Stimulated activated CD4-positive, alpha-beta T cell treated with anti-CD3 and anti-CD28 coated beads, Interleukin-1b, Interleukin-23, amount 100 ng/mL, for 1 hour (primary cell): ENCODE results near the gene ADGRL3.
"Not testable (repeated sequence)": the region's sequence is repeated elsewhere in the genome, so short reads cannot be mapped to it uniquely, and the experiment has no call there.

Experiments
- DNase-seq, 2 donors: peaks; one replicate each; pipeline ENCODE4 v3.0.0-alpha.2; 2020; ENCODE audit warnings: low read depth in 2 of 2

ADGRL3 gene

GRCh38 chr4:61350932-61351331, 150.8 kb downstream of the ADGRL3 start:
- DNase-seq, result no peak

- DNase-seq, result no peak
Observed at GRCh38 chr4:61356696-61357095, 156.6 kb downstream of the ADGRL3 start.

- DNase-seq, result no peak
Observed at GRCh38 chr4:61359301-61359700, 159.2 kb downstream of the ADGRL3 start.

GRCh38 chr4:61372817-61373216, 172.7 kb downstream of the ADGRL3 start:
- not testable (repeated sequence) for DNase-seq

GRCh38 chr4:61373901-61374440, 173.8 kb downstream of the ADGRL3 start:
- no peak for DNase-seq

GRCh38 chr4:61374447-61374891, 174.3 kb downstream of the ADGRL3 start:
- DNase-seq, result no peak

GRCh38 chr4:61375301-61375700, 175.2 kb downstream of the ADGRL3 start:
- no peak for DNase-seq

GRCh38 chr4:61376301-61376700, 176.2 kb downstream of the ADGRL3 start:
- no peak for DNase-seq

GRCh38 chr4:61379406-61379805, 179.3 kb downstream of the ADGRL3 start:
- no peak for DNase-seq

- no peak for DNase-seq
Observed at GRCh38 chr4:61380865-61381264, 180.7 kb downstream of the ADGRL3 start.

GRCh38 chr4:61385256-61385655, 185.1 kb downstream of the ADGRL3 start:
- no peak for DNase-seq

- DNase-seq, result not testable (repeated sequence)
Observed at GRCh38 chr4:61387372-61387771, 187.2 kb downstream of the ADGRL3 start.

- DNase-seq, result no peak
Observed at GRCh38 chr4:61389640-61390039, 189.5 kb downstream of the ADGRL3 start.

GRCh38 chr4:61395754-61396153, 195.6 kb downstream of the ADGRL3 start:
- no peak for DNase-seq

- no peak for DNase-seq
Observed at GRCh38 chr4:61397174-61397573, 197.0 kb downstream of the ADGRL3 start.

- no peak for DNase-seq
Observed at GRCh38 chr4:61400439-61401038, 200.4 kb downstream of the ADGRL3 start.

- no peak for DNase-seq
Observed at GRCh38 chr4:61401771-61402170, 201.6 kb downstream of the ADGRL3 start.

- no peak for DNase-seq
Observed at GRCh38 chr4:61405307-61405706, 205.2 kb downstream of the ADGRL3 start.

- DNase-seq, result no peak
Observed at GRCh38 chr4:61406677-61407076, 206.6 kb downstream of the ADGRL3 start.

GRCh38 chr4:61407642-61408618, 207.8 kb downstream of the ADGRL3 start:
- DNase-seq, result no peak

GRCh38 chr4:61408861-61409260, 208.7 kb downstream of the ADGRL3 start:
- DNase-seq, result no peak

GRCh38 chr4:61411241-61411640, 211.1 kb downstream of the ADGRL3 start:
- DNase-seq, result no peak

- no peak for DNase-seq
Observed at GRCh38 chr4:61425315-61425714, 225.2 kb downstream of the ADGRL3 start.
